ENCODE results near the gene JADE1. TPM values are rescaled to one million over a fixed set of nuclear protein-coding genes. Genes with fewer than 3 reads are reported as not detected.

Gene JADE1
- total RNA-seq, 1 experiment from 2014 or later: 192 TPM

DNA sequence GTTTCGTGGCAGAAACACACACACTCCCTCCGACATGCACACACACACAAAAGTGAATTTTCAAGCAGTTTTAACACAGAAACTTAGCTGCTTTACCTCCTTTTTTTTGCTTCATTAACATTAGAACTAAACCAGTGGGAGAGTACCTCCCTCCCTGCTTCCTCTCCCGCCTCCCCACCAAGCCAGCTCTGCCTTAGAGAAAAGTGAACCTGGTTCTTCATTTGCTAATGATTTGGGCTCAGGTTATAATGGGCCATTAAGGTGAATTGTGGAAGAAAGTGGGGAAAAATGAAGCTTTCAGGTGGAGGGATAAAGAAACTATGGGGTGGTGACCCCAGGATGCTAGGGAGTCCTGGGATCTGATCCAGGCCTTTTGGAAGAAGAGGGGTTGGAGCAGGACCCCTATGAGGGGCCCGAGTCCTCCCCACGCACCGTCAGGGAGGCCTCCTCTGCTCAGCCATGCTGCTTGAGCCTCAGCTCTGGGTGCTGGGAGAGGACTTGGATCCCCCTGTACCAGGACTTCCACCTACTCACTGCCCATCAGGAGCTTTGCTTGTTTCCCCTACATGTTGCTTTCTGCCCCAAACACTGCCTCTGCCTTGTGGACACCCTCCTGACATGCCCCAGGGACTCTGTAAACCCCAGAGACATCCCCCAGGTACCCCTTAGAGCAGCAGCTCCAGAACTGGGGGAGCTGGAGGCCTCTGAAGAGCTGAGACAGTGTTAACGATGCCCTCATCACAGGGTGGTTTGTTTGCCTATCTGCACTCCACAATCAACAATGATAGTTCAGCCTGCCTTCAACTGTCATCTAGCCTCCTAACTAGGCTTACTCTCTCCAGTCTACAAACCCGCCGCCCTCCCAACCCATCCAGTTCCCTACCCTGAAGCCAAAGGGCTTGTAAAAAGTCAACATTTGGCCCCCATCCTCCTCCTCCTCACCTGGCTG, 6.5 kb upstream of the JADE1 start:
- Histone ChIP-seq H3K23ac (ENCODE audit: insufficient read length, low read depth, low read length) (no peak overlapping the region), H3K27me3 (ENCODE audit: insufficient read depth, low read length) (no peaks in the 10 kb centered on the region), H3K23me2 (ENCODE audit: insufficient read length, low read depth, low read length, poor library complexity, severe bottlenecking) (no peaks in the 10 kb centered on the region), H4K5ac (ENCODE audit: insufficient read length, low read depth, low read length) (no peak overlapping the region), H3K56ac (ENCODE audit: insufficient read length, low read depth, low read length) (no peak overlapping the region), H2AK5ac (ENCODE audit: insufficient read length, low read length) (no peak overlapping the region), H3K9me3 (ENCODE audit: control insufficient read depth, low read depth, low read length) (no peaks in the 10 kb centered on the region), H3K27ac (ENCODE audit: insufficient read length, low read depth, low read length) (peak overlapping the region; percentile 8), H3K4ac (ENCODE audit: low read depth, low read length) (no peak overlapping the region), H3T11ph (ENCODE audit: low read length) (no peak overlapping the region), H3K4me1 (ENCODE audit: insufficient read depth, low read length) (peaks cover 18% of the 10 kb centered on the region; the same call in 1 of the 2 replicates), H2BK120ac (ENCODE audit: low read depth, low read length, poor library complexity, severe bottlenecking) (no peak overlapping the region), H2AFZ (ENCODE audit: low read length) (no peak overlapping the region), H2BK12ac (ENCODE audit: insufficient read length, low read depth, low read length) (no peak overlapping the region), H3K9ac (ENCODE audit: extremely low read depth, insufficient read length, low read length) (no peak overlapping the region), H2BK5ac (ENCODE audit: insufficient read length, low read length) (no peak overlapping the region), H3K14ac (ENCODE audit: insufficient read depth, low read length) (no peak overlapping the region), H3K79me2 (ENCODE audit: insufficient read depth, low read length) (no peaks in the 10 kb centered on the region), H3K4me2 (ENCODE audit: insufficient read depth, insufficient read length, low read length) (peak overlapping the region; percentile 30), H4K91ac (ENCODE audit: insufficient read length, low read depth, low read length) (no peak overlapping the region), H2BK20ac (ENCODE audit: low read depth, low read length, poor library complexity, severe bottlenecking) (no peak overlapping the region), H4K8ac (replicated peaks; ENCODE audit: insufficient read length, low read depth, low read length) (no peak overlapping the region), H3K79me1 (ENCODE audit: insufficient read depth, low read depth, low read length, poor library complexity, severe bottlenecking) (no peaks in the 10 kb centered on the region), H2BK15ac (ENCODE audit: low read depth, low read length) (no peak overlapping the region), H3K18ac (ENCODE audit: insufficient read length, low read depth, low read length) (no peak overlapping the region), H4K20me1 (ENCODE audit: control insufficient read depth, insufficient read depth, insufficient read length) (no peaks in the 10 kb centered on the region)
- Mint-ChIP-seq H3K36me3 (ENCODE audit: insufficient read depth in 1 of 3, low read depth in 3 of 3) (no peaks in the 10 kb centered on the region), H3K4me3 (peak overlapping the region in 1 of 2 experiments; percentile 42; a peak in 2 of 5 replicates), H3K27ac (no peak overlapping the region), H3K4me1 (peaks cover 13 to 19% of the 10 kb centered on the region in 2 experiments), H3K27me3 (ENCODE audit: low read depth) (no peaks in the 10 kb centered on the region), H3K9me3 (no peaks in the 10 kb centered on the region)
- peak; percentile 74 for DNase-seq
- TF ChIP-seq, protein P1, sequence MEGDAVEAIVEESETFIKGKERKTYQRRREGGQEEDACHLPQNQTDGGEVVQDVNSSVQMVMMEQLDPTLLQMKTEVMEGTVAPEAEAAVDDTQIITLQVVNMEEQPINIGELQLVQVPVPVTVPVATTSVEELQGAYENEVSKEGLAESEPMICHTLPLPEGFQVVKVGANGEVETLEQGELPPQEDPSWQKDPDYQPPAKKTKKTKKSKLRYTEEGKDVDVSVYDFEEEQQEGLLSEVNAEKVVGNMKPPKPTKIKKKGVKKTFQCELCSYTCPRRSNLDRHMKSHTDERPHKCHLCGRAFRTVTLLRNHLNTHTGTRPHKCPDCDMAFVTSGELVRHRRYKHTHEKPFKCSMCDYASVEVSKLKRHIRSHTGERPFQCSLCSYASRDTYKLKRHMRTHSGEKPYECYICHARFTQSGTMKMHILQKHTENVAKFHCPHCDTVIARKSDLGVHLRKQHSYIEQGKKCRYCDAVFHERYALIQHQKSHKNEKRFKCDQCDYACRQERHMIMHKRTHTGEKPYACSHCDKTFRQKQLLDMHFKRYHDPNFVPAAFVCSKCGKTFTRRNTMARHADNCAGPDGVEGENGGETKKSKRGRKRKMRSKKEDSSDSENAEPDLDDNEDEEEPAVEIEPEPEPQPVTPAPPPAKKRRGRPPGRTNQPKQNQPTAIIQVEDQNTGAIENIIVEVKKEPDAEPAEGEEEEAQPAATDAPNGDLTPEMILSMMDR (conservative IDR thresholded peaks at IDR 0.05): no peak
- WGBS (ENCODE audit: extremely low coverage, insufficient read length, low lambda C conversion rate): no CpG with 5 or more reads among the region's 9 CpGs

Measured in H9 (cell line).